CD4-positive, alpha-beta memory T cell (primary cell): Measurements from ENCODE around the gene XPNPEP2. TPM values are rescaled to one million over a fixed set of nuclear protein-coding genes. Genes with fewer than 3 reads are reported as not detected.

ENCODE experiments used
- CTCF ChIA-PET: fragments of 350-600 bp; sonication (Branson Sonifier 250); formaldehyde crosslinking; loops from one replicate; lab custom pipeline; 2021; ENCODE audit warnings: inconsistent platforms; ENCODE audit not compliant: partially characterized antibody; lab: Charles Lee
- POLR2A ChIA-PET: fragments of 350-600 bp; sonication (Branson Sonifier 250); formaldehyde crosslinking; loops from one replicate; lab custom pipeline; 2021; ENCODE audit not compliant: partially characterized antibody; lab: Charles Lee
- DNase-seq, 5 donors: peaks; one replicate each; pipeline versions ENCODE4 v3.0.0 to v3.0.0-alpha.2; 2020 to 2022; ENCODE audit warnings: mixed read lengths in 1 of 5
- H3K27ac ChIP-seq: one replicate; pipeline ENCODE4 v1.7.0; 2013; ENCODE audit warnings: low read depth, low read length
- H3K27me3 ChIP-seq: 2 replicates; pipeline ENCODE4 v1.7.0; 2013; ENCODE audit warnings: mild to moderate bottlenecking, low read length, moderate library complexity; ENCODE audit not compliant: insufficient read depth
- H3K36me3 ChIP-seq: 2 replicates; pipeline ENCODE4 v1.7.0; 2013; ENCODE audit warnings: mild to moderate bottlenecking, low read length, moderate library complexity; ENCODE audit not compliant: insufficient read depth
- H3K4me1 ChIP-seq: 2 replicates; pipeline ENCODE4 v1.7.0; 2013; ENCODE audit warnings: mild to moderate bottlenecking, low read length, moderate library complexity; ENCODE audit not compliant: insufficient read depth
- H3K4me3 ChIP-seq, 2 donors: one replicate each; pipeline ENCODE4 v1.7.0; 2013; ENCODE audit warnings: low read length in 2 of 2, mild to moderate bottlenecking in 1 of 2
- H3K9me3 ChIP-seq, 2 donors: one replicate each; pipeline ENCODE4 v1.7.0; 2013; ENCODE audit warnings: low read length in 2 of 2, control low read depth in 1 of 2; ENCODE audit not compliant: control insufficient read depth in 1 of 2
- H3K27ac Mint-ChIP-seq, 7 donors: one replicate each; pipeline ENCODE4 v1.8.0; 2020 to 2021; ENCODE audit warnings: mixed read lengths in 7 of 7, mild to moderate bottlenecking in 6 of 7, inconsistent platforms in 3 of 7, moderate library complexity in 3 of 7
- H3K27me3 Mint-ChIP-seq, 2 donors: one replicate each; pipeline ENCODE4 v1.8.0; 2020 to 2021; ENCODE audit warnings: mixed read lengths in 2 of 2
- H3K36me3 Mint-ChIP-seq, 2 donors: one replicate each; pipeline ENCODE4 v1.8.0; 2020 to 2021; ENCODE audit warnings: mixed read lengths in 2 of 2, inconsistent platforms in 1 of 2, mild to moderate bottlenecking in 1 of 2
- H3K4me1 Mint-ChIP-seq, 4 donors: one replicate each; pipeline ENCODE4 v1.8.0; 2020 to 2021; ENCODE audit warnings: mixed read lengths in 4 of 4, mild to moderate bottlenecking in 1 of 4
- H3K4me3 Mint-ChIP-seq, 8 donors: one replicate each; pipeline ENCODE4 v1.8.0; 2020 to 2021; ENCODE audit warnings: mixed read lengths in 8 of 8, mild to moderate bottlenecking in 7 of 8, moderate library complexity in 6 of 8, inconsistent platforms in 3 of 8
- H3K9me3 Mint-ChIP-seq, 8 donors: one replicate each; pipeline ENCODE4 v1.8.0; 2020 to 2021; ENCODE audit warnings: mixed read lengths in 8 of 8, mild to moderate bottlenecking in 5 of 8, inconsistent platforms in 3 of 8, moderate library complexity in 1 of 8
- intact Hi-C: fragments of 100-400 bp; cut with micrococcal nuclease; formaldehyde crosslinking; loops from one replicate; pipeline ENCODE4 v1.15.1; 2023
- polyA plus RNA-seq, 2 donors: library from polyadenylated mRNA; unstranded; fragments of 300-500 nt; fragmentation: Illumina TruSeq; gene quantifications; one replicate each; pipeline ENCODE4 v1.2.3, GENCODE V29; 2021
- total RNA-seq, 2 experiments: library from RNA; stranded (reverse); gene quantifications; one replicate each; pipeline ENCODE4 v1.2.3, GENCODE V29; 2021

Gene XPNPEP2
- total and polyA plus RNA-seq, 4 experiments from 2014 or later, result 0.32 to 0.90 (median 0.41) TPM

- Mint-ChIP-seq H3K4me3 (no peak overlapping the region), H3K27ac (no peak overlapping the region), H3K9me3 (no peaks in the 10 kb centered on the region), H3K36me3 (no peaks in the 10 kb centered on the region), H3K27me3 (no peaks in the 10 kb centered on the region), H3K4me1 (peaks cover 10 to 26% (median 16%) of the 10 kb centered on the region in 4 donors)
- Histone ChIP-seq H3K36me3 (no peaks in the 10 kb centered on the region), H3K4me3 (no peak overlapping the region), H3K9me3 (no peaks in the 10 kb centered on the region), H3K27ac (no peak overlapping the region), H3K4me1 (peaks cover 11% of the 10 kb centered on the region), H3K27me3 (no peaks in the 10 kb centered on the region)
- DNase-seq, result no peak
- ChIA-PET CTCF (no interaction called here), POLR2A (interaction anchor here (1.2 kb wide), 1 partner anchor 62 kb away, joined by 4 read pairs; no protein-coding TSS in a partner anchor)
- intact Hi-C loops, result no loop called here
Measured at GRCh38 chrX:129719931-129720530, 18.7 kb upstream of the XPNPEP2 start.

- Mint-ChIP-seq H3K9me3 (no peaks in the 10 kb centered on the region), H3K27ac (peak overlapping the region in 1 of 7 donors; percentile 30), H3K4me3 (no peak overlapping the region), H3K36me3 (no peaks in the 10 kb centered on the region), H3K27me3 (no peaks in the 10 kb centered on the region), H3K4me1 (peaks cover 10 to 26% (median 16%) of the 10 kb centered on the region in 4 donors)
- POLR2A ChIA-PET, result interaction anchor here (1.2 kb wide), 1 partner anchor 61 kb away, joined by 4 read pairs; no protein-coding TSS in a partner anchor
- Histone ChIP-seq H3K27me3 (no peaks in the 10 kb centered on the region), H3K27ac (no peak overlapping the region), H3K9me3 (no peaks in the 10 kb centered on the region), H3K36me3 (no peaks in the 10 kb centered on the region), H3K4me1 (peaks cover 11% of the 10 kb centered on the region), H3K4me3 (no peak overlapping the region)
- CTCF ChIA-PET, result no interaction called here
- intact Hi-C loops, result no loop called here
- no peak for DNase-seq
Measured at GRCh38 chrX:129720741-129721140, 18.0 kb upstream of the XPNPEP2 start.

- Mint-ChIP-seq H3K27me3 (no peaks in the 10 kb centered on the region), H3K9me3 (no peaks in the 10 kb centered on the region), H3K4me1 (peaks cover 13 to 32% (median 19%) of the 10 kb centered on the region in 4 donors), H3K27ac (peak overlapping the region in 3 of 7 donors; percentile 13 to 42 (median 33)), H3K4me3 (peak overlapping the region in 1 of 8 donors; percentile 63), H3K36me3 (no peaks in the 10 kb centered on the region)
- Histone ChIP-seq H3K36me3 (no peaks in the 10 kb centered on the region), H3K9me3 (no peaks in the 10 kb centered on the region), H3K27me3 (no peaks in the 10 kb centered on the region), H3K4me3 (no peak overlapping the region), H3K4me1 (peaks cover 11% of the 10 kb centered on the region), H3K27ac (no peak overlapping the region)
- CTCF ChIA-PET, result no interaction called here
- intact Hi-C loops, result no loop called here
- POLR2A ChIA-PET, result interaction anchor here (1.2 kb wide), 1 partner anchor 60 kb away, joined by 4 read pairs; no protein-coding TSS in a partner anchor
- no peak for DNase-seq
Measured at GRCh38 chrX:129721414-129721813, 17.4 kb upstream of the XPNPEP2 start.

GRCh38 chrX:129721870-129722269, 16.9 kb upstream of the XPNPEP2 start:
- CTCF ChIA-PET, result no interaction called here
- H3K9me3 Mint-ChIP-seq, result no peaks in the 10 kb centered on the region
- POLR2A ChIA-PET, result no interaction called here
- H3K4me3 Mint-ChIP-seq, result peak overlapping the region in 2 of 8 donors; percentile 4 to 63
- Histone ChIP-seq H3K4me3 (no peak overlapping the region), H3K27ac (no peak overlapping the region), H3K27me3 (no peaks in the 10 kb centered on the region), H3K4me1 (peaks cover 16% of the 10 kb centered on the region), H3K36me3 (no peaks in the 10 kb centered on the region), H3K9me3 (no peaks in the 10 kb centered on the region)
- H3K36me3 Mint-ChIP-seq, result no peaks in the 10 kb centered on the region
- H3K27me3 Mint-ChIP-seq, result no peaks in the 10 kb centered on the region
- peaks cover 15 to 36% (median 23%) of the 10 kb centered on the region in 4 donors for H3K4me1 Mint-ChIP-seq
- H3K27ac Mint-ChIP-seq, result peak overlapping the region in 4 of 7 donors; percentile 13 to 44 (median 26)
- peak in 2 of 5 donors; percentile 21 to 25 for DNase-seq
- intact Hi-C loops, result loop anchor here (1.0 kb wide), 1 partner anchor 101 kb away; no protein-coding TSS in a partner anchor

GRCh38 chrX:129723511-129723910, 15.3 kb upstream of the XPNPEP2 start:
- Mint-ChIP-seq H3K4me1 (peaks cover 18 to 39% (median 26%) of the 10 kb centered on the region in 4 donors), H3K27ac (no peak overlapping the region), H3K4me3 (no peak overlapping the region), H3K36me3 (no peaks in the 10 kb centered on the region), H3K9me3 (no peaks in the 10 kb centered on the region), H3K27me3 (no peaks in the 10 kb centered on the region)
- ChIA-PET CTCF (interaction anchor here (0.9 to 1.2 kb wide), 3 partner anchors 13 to 100 kb away, joined by 3 to 5 read pairs (median 3); no protein-coding TSS in a partner anchor), POLR2A (no interaction called here)
- intact Hi-C loops, result no loop called here
- peaks cover 18% of the 10 kb centered on the region for H3K4me1 ChIP-seq
- DNase-seq, result no peak
- no peak overlapping the region for H3K27ac ChIP-seq
- no peaks in the 10 kb centered on the region for H3K9me3 ChIP-seq
- no peaks in the 10 kb centered on the region for H3K27me3 ChIP-seq
- H3K36me3 ChIP-seq, result no peaks in the 10 kb centered on the region
- H3K4me3 ChIP-seq, result no peak overlapping the region

GRCh38 chrX:129724754-129725153, 14.0 kb upstream of the XPNPEP2 start:
- Mint-ChIP-seq H3K27me3 (no peaks in the 10 kb centered on the region), H3K4me3 (no peak overlapping the region), H3K9me3 (no peaks in the 10 kb centered on the region), H3K27ac (no peak overlapping the region), H3K4me1 (peaks cover 18 to 39% (median 26%) of the 10 kb centered on the region in 4 donors), H3K36me3 (no peaks in the 10 kb centered on the region)
- POLR2A ChIA-PET, result no interaction called here
- H3K4me3 ChIP-seq, result no peak overlapping the region
- H3K4me1 ChIP-seq, result peaks cover 18% of the 10 kb centered on the region
- DNase-seq, result no peak
- CTCF ChIA-PET, result interaction anchor here (0.9 to 3.6 kb wide), 7 partner anchors 10 to 87 kb away, joined by 3 to 13 read pairs (median 5); no protein-coding TSS in a partner anchor
- H3K36me3 ChIP-seq, result no peaks in the 10 kb centered on the region
- no peaks in the 10 kb centered on the region for H3K9me3 ChIP-seq
- H3K27me3 ChIP-seq, result no peaks in the 10 kb centered on the region
- no peak overlapping the region for H3K27ac ChIP-seq
- intact Hi-C loops, result loop anchor here (1.0 to 5.0 kb wide), 2 partner anchors 67 to 117 kb away; no protein-coding TSS in a partner anchor
